Skeletal muscle tissue (tissue), 4 donors: Measurements from ENCODE around the gene MEGF11. TPM values are rescaled to one million over a fixed set of nuclear protein-coding genes. Genes with fewer than 3 reads are reported as not detected.

Experiments used
- H3K27ac ChIP-seq: one replicate; pipeline ENCODE4 v1.7.0; 2013; ENCODE audit warnings: mild to moderate bottlenecking, low read depth, low read length, inconsistent platforms
- H3K27me3 ChIP-seq, 3 donors: one replicate each; pipeline ENCODE4 v1.7.0; 2013; ENCODE audit warnings: low read length in 3 of 3; ENCODE audit not compliant: control insufficient read depth in 3 of 3, insufficient read depth in 3 of 3
- H3K36me3 ChIP-seq, 3 donors: one replicate each; pipeline ENCODE4 v1.7.0; 2013; ENCODE audit warnings: low read length in 3 of 3; ENCODE audit not compliant: control insufficient read depth in 3 of 3, insufficient read depth in 3 of 3
- H3K4me1 ChIP-seq, 3 donors: one replicate each; pipeline ENCODE4 v1.7.0; 2013; ENCODE audit warnings: low read length in 3 of 3, mild to moderate bottlenecking in 3 of 3; ENCODE audit not compliant: control insufficient read depth in 3 of 3, insufficient read depth in 3 of 3
- H3K4me3 ChIP-seq, 3 donors: one replicate each; pipeline ENCODE4 v1.7.0; 2013; ENCODE audit warnings: low read length in 3 of 3
- H3K9ac ChIP-seq, 3 donors: one replicate each; pipeline ENCODE4 v1.7.0; 2013; ENCODE audit warnings: low read length in 3 of 3, mild to moderate bottlenecking in 3 of 3, moderate library complexity in 2 of 3, low read depth in 1 of 3
- H3K9me3 ChIP-seq, 3 donors: one replicate each; pipeline ENCODE4 v1.7.0; 2013; ENCODE audit warnings: low read length in 3 of 3; ENCODE audit not compliant: control insufficient read depth in 3 of 3
- total RNA-seq: library from RNA; depleted of rRNA; stranded (reverse); fragments of >200 nt; gene quantifications from one replicate; pipeline ENCODE4 v1.2.3, GENCODE V29; 2014
- donor health status: Osteomylitis.

MEGF11 gene
- total RNA-seq, 1 donor from 2014 or later = 0.52 TPM

DNA sequence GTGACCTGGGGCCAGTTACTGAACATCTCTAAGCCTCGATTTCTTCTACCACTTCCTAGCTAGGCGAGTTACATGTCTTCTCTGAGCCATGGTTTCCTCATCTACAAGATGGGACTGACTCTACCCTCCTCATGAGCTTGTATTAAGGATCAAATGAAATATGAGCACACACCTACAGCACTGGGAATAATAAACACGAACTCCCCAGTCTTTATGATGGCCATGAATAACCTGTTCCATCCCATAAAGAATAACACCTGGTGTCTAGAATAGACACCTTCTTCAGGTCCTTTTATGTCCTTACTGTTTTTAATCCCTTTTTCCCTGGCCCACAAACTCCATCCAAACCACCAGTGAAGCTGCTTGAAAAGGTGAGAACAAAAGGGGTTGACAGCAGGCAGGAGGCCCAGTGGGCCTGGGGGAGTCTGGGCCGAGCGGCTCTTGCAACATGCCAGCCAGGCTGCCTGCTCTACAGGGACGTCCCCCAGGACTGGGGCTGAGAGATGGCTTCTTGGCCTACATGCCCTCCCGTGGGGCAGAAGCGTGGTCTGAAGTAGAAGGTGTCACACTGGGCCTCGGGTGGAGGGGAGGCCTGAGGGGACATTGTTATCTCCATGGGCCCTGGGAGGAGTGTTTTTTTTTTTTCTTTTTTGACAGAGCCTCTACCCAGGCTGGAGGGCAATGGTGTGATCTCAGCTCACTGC is 206.1 kb downstream of the MEGF11 start:
- H3K27me3 ChIP-seq = peaks cover 0 to 9% (median 8%) of the 10 kb centered on the region in 3 donors
- no peak overlapping the region for H3K9ac ChIP-seq
- H3K27ac ChIP-seq = no peak overlapping the region
- H3K4me1 ChIP-seq = peaks cover 6 to 10% (median 9%) of the 10 kb centered on the region in 3 donors
- H3K4me3 ChIP-seq = no peak overlapping the region
- no peaks in the 10 kb centered on the region for H3K36me3 ChIP-seq
- H3K9me3 ChIP-seq = no peaks in the 10 kb centered on the region

DNA sequence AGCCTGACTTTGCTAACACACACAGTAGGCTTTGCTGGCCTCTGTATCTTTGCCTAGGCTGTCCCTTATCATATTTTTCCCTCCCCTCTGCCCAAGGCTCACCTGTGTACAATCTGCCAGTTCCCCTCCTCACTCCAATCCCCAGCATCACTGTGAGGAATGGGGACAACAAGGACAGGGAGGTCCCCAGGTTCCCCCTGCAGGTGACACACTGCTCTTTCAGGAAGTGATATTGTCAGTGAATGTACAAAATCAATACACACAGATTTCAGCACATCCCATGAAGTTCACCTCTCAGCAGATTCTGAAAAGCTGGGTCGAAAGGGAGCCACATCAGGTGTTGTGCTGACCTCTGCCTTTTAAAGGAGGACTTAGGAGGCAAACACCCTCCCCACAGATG is 206.8 kb downstream of the MEGF11 start:
- Histone ChIP-seq H3K9ac (no peak overlapping the region), H3K27ac (no peak overlapping the region), H3K27me3 (peaks cover 0 to 10% (median 9%) of the 10 kb centered on the region in 3 donors), H3K4me1 (peaks cover 6 to 10% (median 9%) of the 10 kb centered on the region in 3 donors), H3K36me3 (no peaks in the 10 kb centered on the region), H3K4me3 (no peak overlapping the region), H3K9me3 (no peaks in the 10 kb centered on the region)

DNA sequence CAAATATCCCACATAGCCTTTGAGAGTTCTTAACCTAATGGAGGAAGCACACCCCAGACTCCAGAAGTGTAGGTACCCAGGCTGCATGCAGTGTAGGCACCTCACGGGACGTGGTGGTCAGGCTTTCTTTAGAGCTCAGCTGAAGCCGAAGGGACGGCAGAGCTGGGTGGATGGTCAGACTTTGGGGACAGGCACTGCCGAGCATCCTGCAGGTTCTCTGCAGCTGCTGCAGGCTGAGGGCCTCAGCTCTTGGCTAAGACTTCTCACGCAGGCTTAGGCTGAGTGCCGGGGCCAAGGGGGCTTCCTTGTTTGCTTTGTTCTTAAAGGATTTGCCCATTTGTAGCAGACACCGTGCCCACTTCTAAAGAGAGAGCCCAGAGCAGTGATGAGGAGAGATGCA is 207.2 kb downstream of the MEGF11 start:
- Histone ChIP-seq H3K4me3 (no peak overlapping the region), H3K9ac (no peak overlapping the region), H3K9me3 (no peaks in the 10 kb centered on the region), H3K27me3 (peaks cover 0 to 12% (median 9%) of the 10 kb centered on the region in 3 donors), H3K27ac (no peak overlapping the region), H3K4me1 (peaks cover 6 to 10% (median 9%) of the 10 kb centered on the region in 3 donors), H3K36me3 (no peaks in the 10 kb centered on the region)

DNA sequence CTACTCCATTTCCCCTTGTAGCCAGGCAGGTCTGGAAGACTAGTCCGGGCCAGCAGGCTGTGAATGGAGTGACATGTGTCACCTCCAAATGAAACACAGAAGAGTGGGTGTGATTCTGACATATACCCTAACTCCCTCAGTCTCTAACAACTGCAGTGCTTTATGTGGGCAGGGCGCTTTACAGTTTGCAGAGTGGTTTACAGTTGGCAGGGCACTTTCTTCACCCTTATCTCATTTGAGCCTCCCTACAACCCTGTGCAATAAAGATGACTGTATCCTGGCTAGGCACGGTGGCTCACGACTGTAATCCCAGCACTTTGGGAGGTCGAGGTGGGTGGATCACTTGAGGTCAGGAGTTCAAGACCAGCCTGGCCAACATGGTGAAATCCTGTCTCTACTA is 208.0 kb downstream of the MEGF11 start:
- Histone ChIP-seq H3K9ac (no peak overlapping the region), H3K4me3 (no peak overlapping the region), H3K27me3 (peaks cover 2 to 19% (median 7%) of the 10 kb centered on the region in 3 donors), H3K27ac (no peak overlapping the region), H3K9me3 (no peaks in the 10 kb centered on the region), H3K36me3 (no peaks in the 10 kb centered on the region), H3K4me1 (peaks cover 6 to 10% (median 9%) of the 10 kb centered on the region in 3 donors)

DNA sequence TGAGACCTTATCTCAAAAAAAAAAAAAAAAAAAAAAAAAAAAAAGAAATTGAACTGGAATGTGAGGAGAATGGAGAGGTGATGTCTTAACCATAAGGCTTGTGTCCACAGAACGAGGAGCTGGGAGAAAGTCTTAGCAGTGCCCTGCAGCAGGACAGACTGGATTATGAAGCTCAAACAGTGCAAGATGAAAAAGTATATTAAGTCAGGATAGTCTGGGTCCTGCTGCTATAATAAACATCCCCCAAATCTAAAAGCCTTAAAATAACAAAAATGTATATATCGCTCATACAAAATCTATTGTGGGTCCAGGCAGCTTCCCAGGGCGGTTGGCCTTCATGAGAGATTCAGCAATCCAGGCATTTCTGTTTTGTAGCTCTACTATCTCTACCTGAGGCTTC is 208.7 kb downstream of the MEGF11 start:
- H3K27me3 ChIP-seq = peaks cover 6 to 22% (median 10%) of the 10 kb centered on the region in 3 donors
- H3K9ac ChIP-seq = no peak overlapping the region
- H3K9me3 ChIP-seq = no peaks in the 10 kb centered on the region

DNA sequence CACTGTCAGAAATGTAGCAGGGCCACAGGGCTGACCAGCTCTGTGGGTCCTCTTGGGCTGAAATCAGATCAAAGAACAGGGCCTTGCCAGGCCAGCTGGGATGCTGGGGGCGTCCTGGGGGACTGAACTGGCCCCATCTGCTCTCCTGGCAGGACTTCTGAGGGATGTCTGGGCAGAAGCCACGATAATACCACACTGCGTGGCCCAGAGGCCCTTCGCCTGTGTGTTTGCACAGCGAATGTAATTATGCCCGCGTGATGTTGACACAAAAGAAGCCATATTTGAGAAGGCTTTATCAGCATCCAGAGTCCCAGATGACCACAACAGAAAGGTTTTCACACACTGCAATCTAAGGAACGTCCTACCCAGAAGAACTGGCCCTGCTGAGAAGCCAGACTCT is 210.3 kb downstream of the MEGF11 start:
- Histone ChIP-seq H3K9ac (no peak overlapping the region), H3K27me3 (peaks cover 11 to 22% (median 17%) of the 10 kb centered on the region in 3 donors), H3K9me3 (no peaks in the 10 kb centered on the region), H3K4me1 (peaks cover 11 to 16% (median 14%) of the 10 kb centered on the region in 3 donors), H3K36me3 (no peaks in the 10 kb centered on the region), H3K4me3 (no peak overlapping the region), H3K27ac (no peak overlapping the region)

More for the DNA sequence above, 208.7 kb downstream of the MEGF11 start:
- Histone ChIP-seq H3K4me3 (no peak overlapping the region), H3K27ac (no peak overlapping the region), H3K4me1 (peaks cover 6 to 12% (median 9%) of the 10 kb centered on the region in 3 donors), H3K36me3 (no peaks in the 10 kb centered on the region)

DNA sequence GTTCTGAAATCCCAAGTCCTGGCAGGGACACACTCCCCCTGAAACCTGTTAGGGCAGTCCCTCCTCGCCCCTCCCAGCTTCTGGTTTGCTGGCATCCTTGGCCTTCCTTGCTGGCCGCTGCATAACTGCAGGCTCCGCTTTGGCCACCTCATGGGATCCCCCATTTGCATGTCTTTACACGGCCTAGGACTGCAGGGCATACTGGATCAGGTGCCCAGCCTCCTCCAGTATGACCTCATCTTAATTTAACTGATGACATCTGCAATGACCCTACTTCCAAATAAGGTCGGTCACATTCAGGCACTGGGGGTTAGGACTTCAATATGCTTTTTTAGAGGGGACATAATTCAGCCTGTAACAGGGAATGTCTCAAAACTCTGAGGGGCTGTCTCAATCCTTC is 210.9 kb downstream of the MEGF11 start:
- peaks cover 11 to 23% (median 19%) of the 10 kb centered on the region in 3 donors for H3K27me3 ChIP-seq

DNA sequence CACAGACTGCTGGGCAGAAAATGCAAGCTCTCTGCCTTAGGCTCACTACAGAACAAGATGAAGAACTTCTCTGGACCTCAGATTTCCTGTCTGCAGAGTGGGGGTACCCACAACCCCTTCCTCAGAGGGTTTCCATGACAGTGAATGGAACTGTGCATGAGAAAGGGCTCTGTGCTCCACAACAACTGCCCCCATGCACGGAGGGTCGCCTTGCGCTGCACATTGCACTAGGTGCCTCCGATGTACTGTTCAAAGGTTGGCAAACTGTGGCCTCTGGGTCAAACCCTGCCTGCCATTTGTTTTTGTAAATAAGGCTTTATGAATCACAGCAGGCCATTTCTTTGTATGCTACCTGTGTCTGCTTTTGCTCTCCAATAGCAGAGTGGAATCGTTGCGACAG is 212.3 kb downstream of the MEGF11 start:
- H3K9me3 ChIP-seq = no peaks in the 10 kb centered on the region
- no peak overlapping the region for H3K9ac ChIP-seq
- H3K4me1 ChIP-seq = peaks cover 9 to 11% (median 9%) of the 10 kb centered on the region in 3 donors
- H3K27ac ChIP-seq = no peak overlapping the region
- H3K36me3 ChIP-seq = no peaks in the 10 kb centered on the region
- H3K4me3 ChIP-seq = no peak overlapping the region
- H3K27me3 ChIP-seq = peaks cover 21 to 37% (median 31%) of the 10 kb centered on the region in 3 donors

More for the DNA sequence above, 210.9 kb downstream of the MEGF11 start:
- Histone ChIP-seq H3K9me3 (no peaks in the 10 kb centered on the region), H3K36me3 (no peaks in the 10 kb centered on the region), H3K4me1 (peaks cover 9 to 12% (median 11%) of the 10 kb centered on the region in 3 donors), H3K9ac (no peak overlapping the region), H3K4me3 (no peak overlapping the region), H3K27ac (no peak overlapping the region)

DNA sequence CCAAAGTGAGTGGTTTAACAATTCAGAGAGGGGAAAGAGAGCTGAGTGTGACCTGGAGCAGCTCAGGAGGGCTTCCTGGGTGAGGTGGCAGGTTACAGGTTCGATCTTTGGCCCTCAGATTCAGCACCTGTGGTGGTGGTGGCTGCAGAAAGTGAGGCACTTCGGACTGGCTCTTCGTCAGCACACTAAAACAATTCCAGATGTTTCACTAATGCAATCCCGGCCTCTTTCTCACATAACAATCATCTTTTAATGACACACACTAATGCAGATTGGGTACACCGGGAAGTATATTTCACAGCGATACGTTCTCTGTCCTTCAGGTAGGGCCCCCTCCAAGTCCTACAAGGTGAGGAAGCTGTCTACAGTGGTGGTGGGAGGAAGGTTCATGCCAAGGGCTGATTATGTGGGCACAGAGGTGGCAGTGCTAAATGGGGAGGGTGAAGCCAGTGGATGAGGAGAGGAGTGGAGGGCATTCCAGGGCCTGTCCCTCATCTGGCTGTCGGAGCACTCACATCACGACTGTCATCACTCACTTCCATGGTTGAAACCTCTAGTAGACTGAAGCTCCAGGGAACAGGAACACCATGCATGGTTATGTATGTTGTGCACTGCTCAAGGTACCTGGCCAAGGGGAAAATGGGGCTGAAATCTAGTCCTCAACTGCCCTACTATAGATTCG is 213.2 kb downstream of the MEGF11 start:
- no peaks in the 10 kb centered on the region for H3K36me3 ChIP-seq
- H3K27me3 ChIP-seq = peaks cover 27 to 42% (median 35%) of the 10 kb centered on the region in 3 donors
- no peak overlapping the region for H3K4me3 ChIP-seq
- peaks cover 9 to 11% (median 9%) of the 10 kb centered on the region in 3 donors for H3K4me1 ChIP-seq
- H3K27ac ChIP-seq = no peak overlapping the region
- H3K9ac ChIP-seq = no peak overlapping the region
- H3K9me3 ChIP-seq = no peaks in the 10 kb centered on the region
